ENCODE results near the gene THBD. TPM values are rescaled to one million over a fixed set of nuclear protein-coding genes. Genes with fewer than 3 reads are reported as not detected.

The THBD gene
- total RNA-seq, 1 experiment from 2014 or later: 0.28 TPM

DNA sequence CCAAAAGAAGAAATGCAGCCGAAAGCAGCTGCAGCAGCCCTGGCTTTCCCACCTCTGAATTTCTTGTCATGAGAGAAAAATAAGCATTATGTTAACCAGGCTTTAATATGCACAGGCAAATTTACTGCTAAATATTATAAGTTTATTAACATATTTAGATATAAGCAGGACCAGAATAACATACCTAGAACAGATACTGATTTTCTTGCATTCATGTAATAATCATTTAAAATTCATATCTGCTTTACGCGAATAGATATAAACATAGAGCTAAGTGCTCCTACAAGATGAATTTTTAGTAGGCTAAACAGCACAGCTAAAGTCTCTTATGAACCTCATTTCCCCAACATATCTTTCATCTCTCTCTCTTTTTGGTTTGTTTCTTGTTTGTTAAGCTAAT is 21.9 kb upstream of the THBD start:
- Histone ChIP-seq H3K23me2 (ENCODE audit: insufficient read length, low read depth, low read length, poor library complexity, severe bottlenecking) (no peaks in the 10 kb centered on the region), H4K91ac (ENCODE audit: insufficient read length, low read depth, low read length) (no peak overlapping the region), H2AK5ac (ENCODE audit: insufficient read length, low read length) (no peak overlapping the region), H3K27ac (ENCODE audit: insufficient read length, low read depth, low read length) (no peak overlapping the region), H2BK5ac (ENCODE audit: insufficient read length, low read length) (no peak overlapping the region), H3K9ac (ENCODE audit: extremely low read depth, insufficient read length, low read length) (no peak overlapping the region), H3K79me1 (ENCODE audit: insufficient read depth, low read depth, low read length, poor library complexity, severe bottlenecking) (no peaks in the 10 kb centered on the region), H2BK20ac (ENCODE audit: low read depth, low read length, poor library complexity, severe bottlenecking) (no peak overlapping the region), H3K14ac (ENCODE audit: insufficient read depth, low read length) (no peak overlapping the region), H3K9me3 (ENCODE audit: control insufficient read depth, low read depth, low read length) (no peaks in the 10 kb centered on the region), H3K4me1 (ENCODE audit: insufficient read depth, low read length) (no peaks in the 10 kb centered on the region), H4K8ac (replicated peaks; ENCODE audit: insufficient read length, low read depth, low read length) (no peak overlapping the region), H2BK12ac (ENCODE audit: insufficient read length, low read depth, low read length) (no peak overlapping the region), H3K23ac (ENCODE audit: insufficient read length, low read depth, low read length) (no peak overlapping the region), H3K4ac (ENCODE audit: low read depth, low read length) (no peak overlapping the region), H2AFZ (ENCODE audit: low read length) (no peak overlapping the region), H3K56ac (ENCODE audit: insufficient read length, low read depth, low read length) (no peak overlapping the region), H4K20me1 (ENCODE audit: control insufficient read depth, insufficient read depth, insufficient read length) (no peaks in the 10 kb centered on the region), H3K27me3 (ENCODE audit: insufficient read depth, low read length) (no peaks in the 10 kb centered on the region), H4K5ac (ENCODE audit: insufficient read length, low read depth, low read length) (no peak overlapping the region), H3K79me2 (ENCODE audit: insufficient read depth, low read length) (no peaks in the 10 kb centered on the region), H3K4me2 (ENCODE audit: insufficient read depth, insufficient read length, low read length) (no peak overlapping the region), H3T11ph (ENCODE audit: low read length) (no peak overlapping the region), H2BK120ac (ENCODE audit: low read depth, low read length, poor library complexity, severe bottlenecking) (no peak overlapping the region), H3K18ac (ENCODE audit: insufficient read length, low read depth, low read length) (no peak overlapping the region), H2BK15ac (ENCODE audit: low read depth, low read length) (no peak overlapping the region)
- Mint-ChIP-seq H3K4me3 (no peak overlapping the region), H3K9me3 (no peaks in the 10 kb centered on the region), H3K36me3 (ENCODE audit: insufficient read depth in 1 of 3, low read depth in 3 of 3) (no peaks in the 10 kb centered on the region), H3K27ac (no peak overlapping the region), H3K4me1 (no peaks in the 10 kb centered on the region), H3K27me3 (ENCODE audit: low read depth) (no peaks in the 10 kb centered on the region)
- no CpG with 5 or more reads among the region's 3 CpGs for WGBS (ENCODE audit: extremely low coverage, insufficient read length, low lambda C conversion rate)
- TF ChIP-seq, protein P1, sequence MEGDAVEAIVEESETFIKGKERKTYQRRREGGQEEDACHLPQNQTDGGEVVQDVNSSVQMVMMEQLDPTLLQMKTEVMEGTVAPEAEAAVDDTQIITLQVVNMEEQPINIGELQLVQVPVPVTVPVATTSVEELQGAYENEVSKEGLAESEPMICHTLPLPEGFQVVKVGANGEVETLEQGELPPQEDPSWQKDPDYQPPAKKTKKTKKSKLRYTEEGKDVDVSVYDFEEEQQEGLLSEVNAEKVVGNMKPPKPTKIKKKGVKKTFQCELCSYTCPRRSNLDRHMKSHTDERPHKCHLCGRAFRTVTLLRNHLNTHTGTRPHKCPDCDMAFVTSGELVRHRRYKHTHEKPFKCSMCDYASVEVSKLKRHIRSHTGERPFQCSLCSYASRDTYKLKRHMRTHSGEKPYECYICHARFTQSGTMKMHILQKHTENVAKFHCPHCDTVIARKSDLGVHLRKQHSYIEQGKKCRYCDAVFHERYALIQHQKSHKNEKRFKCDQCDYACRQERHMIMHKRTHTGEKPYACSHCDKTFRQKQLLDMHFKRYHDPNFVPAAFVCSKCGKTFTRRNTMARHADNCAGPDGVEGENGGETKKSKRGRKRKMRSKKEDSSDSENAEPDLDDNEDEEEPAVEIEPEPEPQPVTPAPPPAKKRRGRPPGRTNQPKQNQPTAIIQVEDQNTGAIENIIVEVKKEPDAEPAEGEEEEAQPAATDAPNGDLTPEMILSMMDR (conservative IDR thresholded peaks at IDR 0.05): no peak
- no peak for DNase-seq
